Ishikawa (cell line): Measurements from ENCODE around the gene SMIM32.

Experiments
- CEBPB ChIP-seq: IDR thresholded peaks from 2 replicates; pipeline ENCODE4 v1.6.1; 2012
- CREB1 ChIP-seq: IDR thresholded peaks from 2 replicates; pipeline ENCODE4 v1.6.1; 2012; ENCODE audit warnings: low read depth
- EGR1 ChIP-seq: IDR thresholded peaks from 2 replicates; pipeline ENCODE4 v1.6.1; 2012
- EP300 ChIP-seq: IDR thresholded peaks from 2 replicates; pipeline ENCODE4 v1.6.1; 2012; ENCODE audit warnings: borderline replicate concordance
- FOXM1 ChIP-seq: IDR thresholded peaks from 2 replicates; pipeline ENCODE4 v1.6.1; 2012; ENCODE audit warnings: low read depth, borderline replicate concordance
- NFIC ChIP-seq: IDR thresholded peaks from 2 replicates; pipeline ENCODE4 v1.6.1; 2012
- RAD21 ChIP-seq: IDR thresholded peaks from 2 replicates; pipeline ENCODE4 v1.6.1; 2012; ENCODE audit warnings: low read depth
- TAF1 ChIP-seq: IDR thresholded peaks from 2 replicates; pipeline ENCODE4 v1.6.1; 2012; ENCODE audit warnings: low read depth, mild to moderate bottlenecking
- TCF12 ChIP-seq: IDR thresholded peaks from 2 replicates; pipeline ENCODE4 v1.6.1; 2012; ENCODE audit warnings: low read depth
- TEAD4 ChIP-seq: IDR thresholded peaks from 2 replicates; pipeline ENCODE4 v1.6.1; 2012
- YY1 ChIP-seq: IDR thresholded peaks from 2 replicates; pipeline ENCODE4 v1.6.1; 2012; ENCODE audit warnings: low read depth
- ZBTB7A ChIP-seq: IDR thresholded peaks from 2 replicates; pipeline ENCODE4 v1.6.1; 2012; ENCODE audit warnings: low read depth
- TF ChIP-seq, protein P1 (sequence below): IDR thresholded peaks from 2 replicates; pipeline ENCODE4 v1.6.1; 2012
- TF ChIP-seq, protein P2 (sequence below): IDR thresholded peaks from 2 replicates; pipeline ENCODE4 v1.6.1; 2012
- TF ChIP-seq, protein P3 (sequence below): IDR thresholded peaks from 2 replicates; pipeline ENCODE4 v1.6.1; 2012; ENCODE audit warnings: low read depth, mild to moderate bottlenecking

Gene SMIM32

DNA sequence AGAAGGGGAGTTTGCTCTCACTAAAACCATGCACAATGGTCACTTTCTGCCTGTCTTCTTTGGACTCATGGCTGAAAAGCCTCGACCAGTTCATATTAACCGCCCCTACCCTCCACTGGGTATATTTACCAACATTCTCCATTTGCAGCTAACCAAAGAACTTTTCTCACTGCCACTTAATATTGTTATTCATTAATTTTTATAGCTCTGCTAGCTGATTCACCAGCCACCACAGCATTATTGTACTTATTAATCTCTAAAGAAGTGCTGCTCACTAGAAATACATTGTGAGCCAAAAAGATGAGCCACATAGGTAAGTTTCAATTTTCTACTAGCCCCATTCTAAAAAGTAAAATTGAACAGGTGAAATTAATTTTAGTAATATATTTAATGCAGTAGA is 33.4 kb upstream of the SMIM32 start:
- TF ChIP-seq TCF12 (no peak), FOXM1 (no peak), CREB1 (no peak), NFIC (no peak), EP300 (no peak), ZBTB7A (no peak), RAD21 (no peak)
- TF ChIP-seq, protein P1, sequence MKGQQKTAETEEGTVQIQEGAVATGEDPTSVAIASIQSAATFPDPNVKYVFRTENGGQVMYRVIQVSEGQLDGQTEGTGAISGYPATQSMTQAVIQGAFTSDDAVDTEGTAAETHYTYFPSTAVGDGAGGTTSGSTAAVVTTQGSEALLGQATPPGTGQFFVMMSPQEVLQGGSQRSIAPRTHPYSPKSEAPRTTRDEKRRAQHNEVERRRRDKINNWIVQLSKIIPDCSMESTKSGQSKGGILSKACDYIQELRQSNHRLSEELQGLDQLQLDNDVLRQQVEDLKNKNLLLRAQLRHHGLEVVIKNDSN: no peak
- TF ChIP-seq, protein P2, sequence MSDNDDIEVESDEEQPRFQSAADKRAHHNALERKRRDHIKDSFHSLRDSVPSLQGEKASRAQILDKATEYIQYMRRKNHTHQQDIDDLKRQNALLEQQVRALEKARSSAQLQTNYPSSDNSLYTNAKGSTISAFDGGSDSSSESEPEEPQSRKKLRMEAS: no peak

DNA sequence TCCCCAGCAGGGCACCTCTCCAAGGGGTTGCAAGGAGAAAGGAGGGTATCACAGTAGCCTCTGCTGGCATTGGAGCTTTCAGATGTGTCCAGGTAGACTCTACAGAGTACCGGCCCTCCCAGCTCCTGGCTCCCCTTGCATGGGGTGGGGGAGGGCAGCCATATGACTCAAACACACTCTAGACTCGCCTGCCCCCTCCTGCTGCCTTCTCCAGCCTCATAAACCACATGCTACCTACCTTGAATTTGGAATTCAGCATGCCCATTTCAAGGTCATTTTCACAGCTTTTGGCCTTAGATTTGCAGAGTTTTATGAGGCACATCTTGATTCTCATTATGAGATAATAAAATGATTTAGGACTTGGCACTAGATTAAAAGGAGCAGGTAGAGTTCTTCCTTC is 32.8 kb upstream of the SMIM32 start:
- TF ChIP-seq TCF12 (no peak), FOXM1 (no peak), ZBTB7A (no peak), NFIC (no peak), RAD21 (no peak)
- TF ChIP-seq, protein P2: no peak

DNA sequence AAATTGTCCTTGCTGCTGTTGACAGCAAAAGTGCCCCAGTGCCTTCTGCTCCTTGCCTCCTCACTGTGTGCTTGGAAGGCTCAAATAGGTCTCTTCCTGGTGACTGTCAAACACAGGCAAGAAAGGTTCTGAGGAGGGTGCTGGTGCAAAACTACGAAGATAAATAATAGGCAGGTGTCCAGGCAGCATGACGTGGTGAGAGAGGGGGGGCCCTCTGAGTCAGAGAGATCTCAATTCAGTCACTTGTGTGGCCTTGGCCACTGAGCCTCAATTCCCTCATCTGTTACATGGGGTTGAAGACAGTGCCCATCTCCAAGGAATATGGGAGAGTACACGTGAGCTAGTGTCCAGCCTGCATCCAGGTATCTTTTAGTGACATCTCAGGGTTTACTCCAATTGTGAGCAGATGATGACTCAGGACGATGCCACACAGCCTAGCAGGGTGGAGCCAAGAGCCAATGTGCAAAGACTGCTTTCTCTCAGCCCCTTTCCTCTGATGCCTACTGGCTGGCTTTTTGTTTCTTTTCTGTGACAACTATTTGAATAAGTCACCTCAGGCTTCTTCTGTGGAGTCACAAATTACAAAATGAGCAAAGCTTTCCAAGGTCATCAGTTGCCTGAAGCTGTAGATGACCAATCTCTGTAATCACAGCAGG is 29.7 kb upstream of the SMIM32 start:
- no peak for TF ChIP-seq EGR1
- TF ChIP-seq NFIC: no peak
- TF ChIP-seq ZBTB7A: no peak
- TF ChIP-seq FOXM1: no peak
- no peak for TF ChIP-seq RAD21
- TF ChIP-seq CEBPB: no peak
- no peak for TF ChIP-seq TAF1
- TF ChIP-seq YY1: no peak
- TF ChIP-seq, protein P1: no peak
- no peak for TF ChIP-seq CREB1
- TF ChIP-seq TEAD4: no peak
- TF ChIP-seq, protein P3, sequence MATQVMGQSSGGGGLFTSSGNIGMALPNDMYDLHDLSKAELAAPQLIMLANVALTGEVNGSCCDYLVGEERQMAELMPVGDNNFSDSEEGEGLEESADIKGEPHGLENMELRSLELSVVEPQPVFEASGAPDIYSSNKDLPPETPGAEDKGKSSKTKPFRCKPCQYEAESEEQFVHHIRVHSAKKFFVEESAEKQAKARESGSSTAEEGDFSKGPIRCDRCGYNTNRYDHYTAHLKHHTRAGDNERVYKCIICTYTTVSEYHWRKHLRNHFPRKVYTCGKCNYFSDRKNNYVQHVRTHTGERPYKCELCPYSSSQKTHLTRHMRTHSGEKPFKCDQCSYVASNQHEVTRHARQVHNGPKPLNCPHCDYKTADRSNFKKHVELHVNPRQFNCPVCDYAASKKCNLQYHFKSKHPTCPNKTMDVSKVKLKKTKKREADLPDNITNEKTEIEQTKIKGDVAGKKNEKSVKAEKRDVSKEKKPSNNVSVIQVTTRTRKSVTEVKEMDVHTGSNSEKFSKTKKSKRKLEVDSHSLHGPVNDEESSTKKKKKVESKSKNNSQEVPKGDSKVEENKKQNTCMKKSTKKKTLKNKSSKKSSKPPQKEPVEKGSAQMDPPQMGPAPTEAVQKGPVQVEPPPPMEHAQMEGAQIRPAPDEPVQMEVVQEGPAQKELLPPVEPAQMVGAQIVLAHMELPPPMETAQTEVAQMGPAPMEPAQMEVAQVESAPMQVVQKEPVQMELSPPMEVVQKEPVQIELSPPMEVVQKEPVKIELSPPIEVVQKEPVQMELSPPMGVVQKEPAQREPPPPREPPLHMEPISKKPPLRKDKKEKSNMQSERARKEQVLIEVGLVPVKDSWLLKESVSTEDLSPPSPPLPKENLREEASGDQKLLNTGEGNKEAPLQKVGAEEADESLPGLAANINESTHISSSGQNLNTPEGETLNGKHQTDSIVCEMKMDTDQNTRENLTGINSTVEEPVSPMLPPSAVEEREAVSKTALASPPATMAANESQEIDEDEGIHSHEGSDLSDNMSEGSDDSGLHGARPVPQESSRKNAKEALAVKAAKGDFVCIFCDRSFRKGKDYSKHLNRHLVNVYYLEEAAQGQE: no peak

DNA sequence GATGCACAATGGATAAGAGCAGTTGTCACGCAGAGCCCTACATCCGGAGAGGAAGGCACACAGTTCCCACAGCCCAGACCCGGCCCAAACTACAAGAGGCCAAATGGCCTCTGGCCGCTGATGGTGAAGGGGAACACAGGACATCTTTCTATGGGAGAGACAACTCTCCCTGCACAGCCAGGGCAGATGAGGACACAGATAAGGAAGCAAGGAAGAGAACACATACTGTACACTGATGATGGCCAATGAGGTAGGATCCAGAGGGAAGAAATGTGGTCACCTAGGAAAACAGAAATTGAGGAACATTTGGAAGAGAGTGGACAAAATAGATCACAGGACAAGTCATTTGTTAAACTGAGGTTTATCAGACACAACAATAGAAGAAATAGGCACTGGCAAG is 28.4 kb upstream of the SMIM32 start:
- TF ChIP-seq EP300 (no peak), CREB1 (no peak), ZBTB7A (no peak), RAD21 (no peak), NFIC (no peak), YY1 (no peak), FOXM1 (no peak)
- TF ChIP-seq, protein P1: no peak
- TF ChIP-seq, protein P3: no peak

DNA sequence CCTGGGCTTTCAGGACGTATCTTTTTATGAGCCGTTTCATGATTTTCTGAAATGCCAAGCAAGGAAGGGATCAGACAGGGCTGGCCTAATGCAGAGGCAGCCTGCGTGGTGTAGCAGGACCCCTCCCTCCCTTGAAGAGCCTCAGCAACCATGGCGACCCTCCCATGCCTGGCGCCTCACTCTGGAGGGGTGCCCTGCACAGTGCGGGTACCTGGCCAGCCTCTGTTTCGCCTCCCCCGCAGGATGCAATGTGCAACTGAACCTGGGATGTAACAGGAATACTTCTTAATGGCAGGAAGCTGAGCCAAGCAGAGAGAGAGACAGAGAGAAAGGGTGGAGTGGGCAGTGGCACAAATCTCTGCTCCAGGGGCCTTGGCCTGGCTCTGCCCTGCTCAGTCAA is 23.3 kb upstream of the SMIM32 start:
- no peak for TF ChIP-seq TEAD4
- TF ChIP-seq TAF1: no peak
- no peak for TF ChIP-seq RAD21
- TF ChIP-seq FOXM1: no peak
- TF ChIP-seq ZBTB7A: no peak
- TF ChIP-seq, protein P1: no peak
- no peak for TF ChIP-seq CEBPB
- no peak for TF ChIP-seq EP300
- TF ChIP-seq CREB1: no peak
- TF ChIP-seq YY1: no peak
- TF ChIP-seq EGR1: no peak
- TF ChIP-seq, protein P3: no peak
- no peak for TF ChIP-seq NFIC
- TF ChIP-seq, protein P2: no peak
- no peak for TF ChIP-seq TCF12
